ENCODE results near the gene RTCA.

- TF ChIP-seq CTCF (IDR thresholded peaks at IDR 0.05 in 4 of 5, conservative IDR thresholded peaks at IDR 0.05 in 1 of 5) (no peak), POLR2A (IDR thresholded peaks at IDR 0.05) (no peak)
Observed at GRCh38 chr1:100252901-100253300, 13.1 kb upstream of the RTCA start.

Measured in gastrocnemius medialis (tissue), 4 donors.